ENCODE data around the gene TXNDC17. TPM values are rescaled to one million over a fixed set of nuclear protein-coding genes. Genes with fewer than 3 reads are reported as not detected.

Gene TXNDC17
- total RNA-seq, 6 experiments from 2014 or later: 115 to 154 (median 139) TPM

DNA sequence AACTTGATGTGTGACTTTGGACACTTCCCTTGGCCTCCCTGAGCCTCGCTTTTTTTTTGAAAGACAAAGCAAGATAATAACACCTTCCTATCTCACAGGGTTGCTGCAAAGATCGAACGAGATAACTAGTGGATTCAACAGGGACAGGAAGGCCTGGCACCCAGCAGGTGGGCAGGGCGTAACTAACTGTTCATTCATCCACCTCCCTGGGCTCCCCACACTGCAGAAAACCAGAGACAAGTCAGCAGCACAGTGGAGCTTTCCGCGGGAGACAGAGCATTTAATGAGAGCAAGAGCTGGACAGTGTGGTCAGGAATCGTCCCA lies 43.6 kb downstream of the TXNDC17 start:
- no peak overlapping the region for H3K4me3 Mint-ChIP-seq

GRCh38 chr17:6684881-6685767 lies 44.3 kb downstream of the TXNDC17 start:
- no peaks in the 10 kb centered on the region for H3K9me3 Mint-ChIP-seq
- H3K27ac Mint-ChIP-seq: no peak overlapping the region
- DNase-seq: no peak
- no peak overlapping the region for H3K4me3 Mint-ChIP-seq
- H3K4me1 Mint-ChIP-seq (ENCODE audit: low read depth): no peaks in the 10 kb centered on the region
- TF ChIP-seq, protein P1, sequence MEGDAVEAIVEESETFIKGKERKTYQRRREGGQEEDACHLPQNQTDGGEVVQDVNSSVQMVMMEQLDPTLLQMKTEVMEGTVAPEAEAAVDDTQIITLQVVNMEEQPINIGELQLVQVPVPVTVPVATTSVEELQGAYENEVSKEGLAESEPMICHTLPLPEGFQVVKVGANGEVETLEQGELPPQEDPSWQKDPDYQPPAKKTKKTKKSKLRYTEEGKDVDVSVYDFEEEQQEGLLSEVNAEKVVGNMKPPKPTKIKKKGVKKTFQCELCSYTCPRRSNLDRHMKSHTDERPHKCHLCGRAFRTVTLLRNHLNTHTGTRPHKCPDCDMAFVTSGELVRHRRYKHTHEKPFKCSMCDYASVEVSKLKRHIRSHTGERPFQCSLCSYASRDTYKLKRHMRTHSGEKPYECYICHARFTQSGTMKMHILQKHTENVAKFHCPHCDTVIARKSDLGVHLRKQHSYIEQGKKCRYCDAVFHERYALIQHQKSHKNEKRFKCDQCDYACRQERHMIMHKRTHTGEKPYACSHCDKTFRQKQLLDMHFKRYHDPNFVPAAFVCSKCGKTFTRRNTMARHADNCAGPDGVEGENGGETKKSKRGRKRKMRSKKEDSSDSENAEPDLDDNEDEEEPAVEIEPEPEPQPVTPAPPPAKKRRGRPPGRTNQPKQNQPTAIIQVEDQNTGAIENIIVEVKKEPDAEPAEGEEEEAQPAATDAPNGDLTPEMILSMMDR (IDR thresholded peaks at IDR 0.05): no peak
- peaks cover 51% of the 10 kb centered on the region for H3K27me3 Mint-ChIP-seq (ENCODE audit: insufficient read depth)
- H3K36me3 Mint-ChIP-seq (ENCODE audit: low read depth): no peaks in the 10 kb centered on the region

More for the DNA sequence above, 43.6 kb downstream of the TXNDC17 start:
- Mint-ChIP-seq H3K9me3 (no peaks in the 10 kb centered on the region), H3K27me3 (ENCODE audit: insufficient read depth) (peaks cover 48% of the 10 kb centered on the region), H3K36me3 (ENCODE audit: low read depth) (no peaks in the 10 kb centered on the region), H3K27ac (no peak overlapping the region), H3K4me1 (ENCODE audit: low read depth) (no peaks in the 10 kb centered on the region)
- TF ChIP-seq, protein P1 (IDR thresholded peaks at IDR 0.05): no peak
- no peak for DNase-seq

GRCh38 chr17:6686026-6686425 lies 45.2 kb downstream of the TXNDC17 start:
- H3K27ac Mint-ChIP-seq: no peak overlapping the region
- H3K4me1 Mint-ChIP-seq (ENCODE audit: low read depth): no peaks in the 10 kb centered on the region
- no peaks in the 10 kb centered on the region for H3K9me3 Mint-ChIP-seq
- H3K27me3 Mint-ChIP-seq (ENCODE audit: insufficient read depth): peaks cover 51% of the 10 kb centered on the region
- H3K4me3 Mint-ChIP-seq: no peak overlapping the region
- TF ChIP-seq, protein P1 (IDR thresholded peaks at IDR 0.05): no peak
- H3K36me3 Mint-ChIP-seq (ENCODE audit: low read depth): no peaks in the 10 kb centered on the region
- no peak for DNase-seq

DNA sequence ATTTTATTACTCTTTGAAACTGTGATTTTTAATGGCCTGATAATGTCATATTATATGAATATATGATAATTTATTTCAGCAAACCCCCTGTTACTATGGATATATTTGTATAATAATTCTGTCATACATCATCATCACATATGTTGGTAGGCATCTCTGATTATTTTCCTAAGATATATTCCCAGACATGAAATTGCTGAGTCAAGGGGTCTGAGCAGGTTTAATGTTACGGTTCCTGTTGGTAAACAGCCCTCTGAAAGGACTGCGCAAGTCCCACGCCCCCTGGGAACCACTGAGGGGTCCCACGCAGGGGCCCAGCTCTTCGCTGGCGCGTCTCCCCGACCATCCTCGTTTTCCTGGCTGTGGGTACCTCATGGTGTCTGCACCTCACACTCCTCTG lies 48.1 kb downstream of the TXNDC17 start:
- Mint-ChIP-seq H3K4me3 (no peak overlapping the region), H3K9me3 (no peaks in the 10 kb centered on the region), H3K27ac (no peak overlapping the region), H3K4me1 (ENCODE audit: low read depth) (no peaks in the 10 kb centered on the region), H3K27me3 (ENCODE audit: insufficient read depth) (peaks cover 48% of the 10 kb centered on the region), H3K36me3 (ENCODE audit: low read depth) (no peaks in the 10 kb centered on the region)
- TF ChIP-seq, protein P1 (IDR thresholded peaks at IDR 0.05): no peak
- no peak for DNase-seq

GRCh38 chr17:6690641-6691040 lies 49.8 kb downstream of the TXNDC17 start:
- no peak for DNase-seq
- no peaks in the 10 kb centered on the region for H3K9me3 Mint-ChIP-seq
- H3K4me3 Mint-ChIP-seq: no peak overlapping the region
- no peaks in the 10 kb centered on the region for H3K4me1 Mint-ChIP-seq (ENCODE audit: low read depth)
- H3K27ac Mint-ChIP-seq: no peak overlapping the region
- TF ChIP-seq, protein P1 (IDR thresholded peaks at IDR 0.05): no peak
- no peaks in the 10 kb centered on the region for H3K36me3 Mint-ChIP-seq (ENCODE audit: low read depth)
- peaks cover 53% of the 10 kb centered on the region for H3K27me3 Mint-ChIP-seq (ENCODE audit: insufficient read depth)

Data from HFFc6 (cell line).